NCI-H460 (cell line): Measurements from ENCODE around the gene SST. TPM values are rescaled to one million over a fixed set of nuclear protein-coding genes. Genes with fewer than 3 reads are reported as not detected.
A peak's percentile ranks its signal among the peaks of the same experiment; 100 is the strongest.

Source experiments
- DNase-seq: peaks from one replicate; pipeline ENCODE4 v3.0.0-alpha.2; 2016; ENCODE audit warnings: low read depth; ENCODE audit errors: extremely low read depth
- polyA plus RNA-seq: library from polyadenylated mRNA; depleted of rRNA; stranded (reverse); fragments of >200 nt; gene quantifications from 2 replicates; pipeline ENCODE4 v1.2.3, GENCODE V29; 2014; cell fraction: nucleus; rRNA removed
- total RNA-seq: library from RNA; depleted of rRNA; stranded (reverse); fragments of >200 nt; shearing (Covaris generic); gene quantifications from 2 replicates; pipeline ENCODE4 v1.2.3, GENCODE V29; 2014; rRNA removed

Gene SST
- not detected in 2 replicates for total RNA-seq
- not detected in 2 replicates for polyA plus RNA-seq

DNA sequence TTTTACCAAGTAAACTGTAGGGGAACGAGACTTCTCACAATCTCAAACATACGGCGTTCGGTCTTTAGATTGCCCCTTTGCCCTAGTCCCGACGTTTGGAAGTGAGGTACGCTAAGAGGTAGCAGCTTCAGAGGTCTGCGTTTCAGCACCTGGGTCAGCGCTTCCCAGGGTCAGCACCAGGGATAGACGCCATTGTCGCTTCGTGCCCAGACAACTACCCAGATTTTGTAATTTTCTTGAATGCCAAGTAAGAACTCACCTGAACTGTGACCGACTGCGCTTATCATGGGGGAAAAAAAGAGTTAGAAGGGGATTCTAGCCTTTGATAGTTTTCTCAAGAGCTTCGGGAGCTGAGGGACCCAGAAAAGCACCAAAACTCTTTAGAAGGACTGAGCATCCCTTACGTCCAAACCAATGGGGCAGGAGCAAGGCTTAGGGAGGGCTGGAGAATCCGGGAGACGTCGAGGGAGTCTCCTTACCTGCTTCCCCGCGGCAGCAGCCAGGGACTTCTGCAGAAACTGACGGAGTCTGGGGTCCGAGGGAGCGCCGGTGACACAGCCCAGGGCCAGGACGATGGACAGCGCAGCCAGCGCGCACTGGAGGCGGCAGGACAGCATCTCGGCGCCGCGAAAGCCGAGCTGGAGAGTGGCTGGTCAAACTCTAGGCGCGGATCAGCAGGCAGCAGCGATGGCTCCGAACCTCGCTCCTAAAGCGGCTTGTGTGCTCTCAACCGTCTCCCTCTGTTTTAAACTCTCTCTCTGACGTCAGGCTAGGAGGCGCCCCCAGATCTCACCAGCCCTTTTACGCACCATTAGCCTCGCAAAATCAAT is at the start of gene SST:
TSS of gene SST (minus strand) at position 720 of the 830 bp plus-strand sequence. CDS start at position 617, 103 bp downstream.
- DNase-seq, result peak; percentile 21

- DNase-seq, result no peak
These were observed 49.6 kb upstream of the SST start for GRCh38 chr3:187719628-187720336.

DNA sequence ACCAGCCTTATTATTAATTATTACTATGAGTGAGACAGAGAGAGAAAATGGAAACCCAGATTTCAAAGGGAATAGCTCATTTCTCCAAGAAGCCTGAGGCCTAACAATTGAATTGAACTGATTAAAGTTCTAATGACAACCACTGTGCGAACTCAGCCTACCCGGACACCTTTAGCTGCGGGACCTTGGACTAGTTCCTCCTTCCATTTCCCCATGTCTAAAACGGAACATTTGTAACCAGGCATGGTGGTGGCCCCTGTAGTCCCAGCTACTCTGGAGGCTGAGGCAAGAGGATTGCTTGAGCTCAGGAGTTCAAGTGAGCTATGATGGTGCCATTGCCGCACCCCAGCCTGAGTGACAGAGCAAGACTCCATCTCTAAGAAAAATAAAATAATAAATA is 48.6 kb upstream of the SST start:
- no peak for DNase-seq

- DNase-seq, result no peak
These were observed 47.4 kb upstream of the SST start for GRCh38 chr3:187717572-187717971.

- peak; percentile 69 for DNase-seq
These were observed 44.3 kb upstream of the SST start for GRCh38 chr3:187714404-187714979.

GRCh38 chr3:187713504-187713903 is 43.3 kb upstream of the SST start:
- no peak for DNase-seq

DNA sequence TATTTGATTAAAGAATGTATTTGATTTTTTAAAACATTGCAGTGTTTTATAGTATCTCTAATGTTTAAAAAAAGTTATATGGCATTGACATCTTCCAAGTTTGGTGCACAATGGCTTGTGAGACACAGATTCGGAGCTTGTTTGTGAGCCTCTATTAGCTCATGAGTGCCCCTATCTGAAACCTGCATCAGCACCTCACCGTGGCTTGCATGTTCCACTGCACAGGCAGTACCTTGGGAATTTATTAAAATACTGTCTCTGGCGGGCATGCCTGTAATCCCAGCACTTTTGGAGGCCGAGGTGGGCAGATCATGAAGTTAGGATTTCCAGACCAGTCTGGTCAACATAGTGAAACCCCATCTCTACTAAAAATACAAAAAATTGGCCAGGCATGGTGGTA is 39.0 kb upstream of the SST start:
- no peak for DNase-seq

DNA sequence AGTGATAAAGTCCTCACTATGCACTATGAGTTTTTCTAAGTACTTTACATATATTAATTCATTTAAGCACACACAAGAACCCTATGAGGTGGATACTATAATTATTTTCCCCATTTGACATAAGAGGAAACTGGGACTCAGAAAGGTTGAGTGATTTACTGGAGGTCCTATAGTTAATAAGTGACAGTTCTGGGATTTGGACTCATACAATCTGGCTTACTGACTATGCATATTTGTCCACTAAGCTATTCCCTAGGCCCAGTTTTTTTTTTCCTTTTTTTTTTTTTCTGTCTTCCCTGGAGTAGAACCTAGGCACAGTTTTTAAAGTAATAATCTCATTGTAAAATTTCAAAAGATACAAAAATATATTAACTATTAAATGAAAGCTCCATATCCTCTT is 38.5 kb upstream of the SST start:
- DNase-seq, result no peak

DNA sequence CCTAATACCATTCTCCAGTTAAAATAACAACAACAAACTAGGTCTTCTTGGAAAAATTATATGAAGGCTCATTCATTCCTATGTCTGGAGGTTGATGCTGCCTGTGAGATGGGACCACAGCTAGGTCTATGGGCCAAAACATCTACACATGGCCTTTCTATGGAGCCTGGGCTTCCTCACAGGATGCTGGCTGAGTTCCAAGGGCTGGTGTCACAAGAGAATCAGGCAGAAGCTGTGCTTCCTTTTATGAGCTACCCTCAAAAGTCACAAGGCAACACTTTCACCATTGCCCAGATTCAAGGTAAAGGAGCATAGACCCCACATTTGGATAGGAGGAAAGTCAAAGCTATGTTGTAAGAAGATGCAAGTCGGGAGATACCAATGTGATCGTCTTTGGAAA is 36.8 kb upstream of the SST start:
- no peak for DNase-seq

DNA sequence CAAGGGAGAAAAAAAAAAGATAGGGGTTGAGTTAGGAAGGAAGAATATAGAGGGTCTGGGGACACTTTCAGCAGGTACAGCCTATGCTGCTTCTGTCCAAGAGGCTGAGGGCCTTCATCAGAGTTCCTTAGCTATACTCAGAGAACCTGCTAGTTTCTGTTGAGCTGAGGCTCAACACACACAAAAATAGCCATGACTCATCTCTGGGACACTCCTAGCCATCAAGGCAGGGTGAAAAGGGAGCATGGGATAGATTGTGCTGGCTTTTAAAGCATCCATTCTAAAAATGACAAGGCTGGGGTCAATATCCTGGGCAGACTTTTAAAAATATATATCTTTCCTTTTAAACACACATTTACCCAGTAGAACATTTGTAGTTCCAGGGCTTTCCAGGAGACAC is 35.0 kb upstream of the SST start:
- no peak for DNase-seq

DNA sequence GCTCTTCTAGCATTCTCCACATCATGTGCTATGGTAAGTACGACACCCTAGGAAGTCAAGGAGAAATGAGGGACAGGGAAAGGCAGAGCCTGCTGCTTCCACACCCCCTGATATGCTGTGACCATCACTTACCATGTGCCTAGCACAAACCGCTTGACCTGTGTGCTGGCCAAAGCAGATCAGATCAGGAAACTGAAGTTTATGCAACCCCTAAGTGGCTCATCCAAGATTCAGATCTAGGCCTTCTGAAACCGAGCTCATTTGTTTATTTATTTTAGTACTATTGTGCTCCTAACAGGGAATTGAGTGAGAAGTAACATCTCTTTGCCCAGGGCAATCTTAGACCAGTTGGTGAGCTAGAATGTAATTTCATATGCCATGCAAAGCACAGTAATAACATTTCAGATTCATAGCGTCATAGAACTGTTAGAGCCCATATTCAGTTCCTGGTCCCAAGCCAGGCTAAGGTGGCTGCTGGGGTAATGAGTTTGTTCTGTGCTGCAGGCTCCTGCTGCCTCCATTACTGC is 32.4 kb upstream of the SST start, which contains the start of gene RTP2:
TSS of gene RTP2 (minus strand) at position 51 of the 527 bp plus-strand sequence. CDS start 429 bp downstream, outside the sequence.
- no peak for DNase-seq

DNA sequence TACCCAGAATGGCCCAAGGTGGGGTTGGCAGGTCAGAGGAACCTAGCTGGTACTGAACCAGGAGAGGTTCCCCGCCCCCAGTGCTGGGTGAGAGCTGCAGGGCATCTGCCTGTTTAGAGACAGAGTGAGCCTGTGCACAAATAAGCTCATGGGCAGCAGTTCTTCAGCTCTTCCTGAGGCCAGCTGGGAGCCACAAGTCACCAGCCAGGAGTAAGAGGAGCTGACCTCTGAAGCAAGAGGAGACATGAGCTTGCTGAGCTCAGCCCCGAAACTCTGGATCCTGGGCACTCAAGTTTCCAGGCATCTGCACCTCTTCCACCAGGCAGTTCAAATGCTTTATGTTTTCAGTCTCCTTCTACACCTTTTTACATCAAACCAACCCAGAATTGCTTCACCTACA is 30.1 kb upstream of the SST start:
- DNase-seq, result no peak

GRCh38 chr3:187698499-187699399 is 28.6 kb upstream of the SST start:
- no peak for DNase-seq

DNA sequence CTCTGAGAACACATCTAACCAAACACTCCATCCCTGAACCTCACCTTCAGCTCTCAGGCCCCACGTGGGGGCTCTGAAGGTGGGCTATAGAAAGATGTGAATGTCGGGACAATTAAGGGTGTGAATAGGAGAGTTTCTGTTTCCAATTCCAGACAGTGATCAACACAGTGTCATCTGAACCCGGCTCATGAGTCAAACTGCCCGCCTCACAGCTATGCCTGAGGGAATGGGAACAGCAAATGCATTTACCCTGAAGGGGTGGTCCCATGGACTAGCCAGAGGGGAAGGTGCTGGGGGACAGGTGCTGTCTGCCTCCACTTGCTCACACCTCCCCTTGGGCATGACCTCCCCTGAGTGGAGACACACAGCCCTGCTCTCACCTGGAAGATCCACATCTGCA is 25.8 kb upstream of the SST start:
- no peak for DNase-seq

- DNase-seq, result no peak
These were observed 25.3 kb upstream of the SST start for GRCh38 chr3:187695449-187695848.

DNA sequence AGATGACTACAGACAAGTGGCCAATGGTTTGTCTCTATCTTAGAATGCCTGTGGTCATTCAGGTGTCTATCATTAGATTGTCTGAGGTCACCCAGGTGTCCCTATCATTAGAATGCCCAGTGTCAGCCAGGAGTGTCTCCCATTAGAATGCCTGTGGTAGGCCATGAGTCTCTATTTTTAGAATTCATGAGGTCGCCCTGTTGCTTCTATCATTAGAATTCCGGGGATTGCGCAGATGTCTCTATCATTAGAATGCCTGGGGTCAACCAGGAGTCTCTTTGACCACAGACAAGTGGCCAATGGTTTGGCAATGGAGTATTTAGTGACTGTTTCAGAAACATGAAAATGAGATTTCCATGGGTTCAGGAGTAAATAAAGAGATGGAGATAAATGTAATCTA is 24.6 kb upstream of the SST start:
- DNase-seq, result no peak

DNA sequence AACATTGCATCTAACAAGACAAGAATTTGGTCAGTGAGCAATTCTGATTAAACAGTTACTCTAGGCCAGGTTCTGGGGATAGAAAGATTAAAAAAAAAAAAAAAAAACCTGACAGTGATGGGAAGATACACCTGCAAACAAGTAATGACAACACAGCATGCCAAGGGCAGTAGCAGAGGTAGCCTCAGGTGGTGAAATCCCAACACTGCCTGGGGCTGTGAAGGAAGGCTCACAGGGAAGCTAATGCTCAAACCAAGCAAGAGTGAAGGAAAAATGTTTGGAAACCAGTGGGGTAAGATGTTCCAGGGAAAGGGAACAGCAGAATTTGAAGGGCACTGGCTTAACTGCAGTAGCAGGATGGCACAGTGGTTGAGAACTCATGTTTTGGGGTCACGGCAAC is 23.2 kb upstream of the SST start:
- DNase-seq, result no peak

GRCh38 chr3:187689984-187690383 is 19.8 kb upstream of the SST start:
- no peak for DNase-seq

GRCh38 chr3:187686621-187687273 is 16.6 kb upstream of the SST start:
- no peak for DNase-seq

GRCh38 chr3:187685948-187686347 is 15.8 kb upstream of the SST start:
- DNase-seq, result no peak
